Activated CD8-positive, alpha-beta T cell treated with anti-CD3 and anti-CD28 coated beads, Interleukin-2, amount 10 ng/mL, durations not matched to agents 7 days and 5 days (primary cell): ENCODE measurements around the gene IL17REL. TPM values are rescaled to one million over a fixed set of nuclear protein-coding genes. Genes with fewer than 3 reads are reported as not detected.

ENCODE experiments used
- ATAC-seq: fragments of 150-1000 bp; cut with Tn5 transposase; one replicate; pipeline ENCODE4 v1.10.0; 2021; ENCODE audit warnings: moderate library complexity
- CTCF ChIA-PET: fragments of 350-600 bp; sonication (Branson Sonifier 250); formaldehyde crosslinking; loops from one replicate; lab custom pipeline; 2021; ENCODE audit warnings: antibody characterized with exemption; lab: Charles Lee
- POLR2A ChIA-PET: fragments of 350-600 bp; sonication (Branson Sonifier 250); formaldehyde crosslinking; loops from one replicate; lab custom pipeline; 2021; ENCODE audit warnings: antibody characterized with exemption; lab: Charles Lee
- DNase-seq: peaks from one replicate; pipeline ENCODE4 v3.0.0-alpha.2; 2020
- H3K27ac Mint-ChIP-seq: one replicate; pipeline ENCODE4 v1.8.0; 2021; ENCODE audit warnings: mild to moderate bottlenecking, mixed read lengths
- H3K27me3 Mint-ChIP-seq: one replicate; pipeline ENCODE4 v1.8.0; 2021; ENCODE audit warnings: low read depth, mixed read lengths
- H3K36me3 Mint-ChIP-seq: one replicate; pipeline ENCODE4 v1.8.0; 2021; ENCODE audit warnings: low read depth, mixed read lengths
- H3K4me1 Mint-ChIP-seq: one replicate; pipeline ENCODE4 v1.8.0; 2021; ENCODE audit warnings: low read depth, mixed read lengths
- H3K4me3 Mint-ChIP-seq: one replicate; pipeline ENCODE4 v1.8.0; 2021; ENCODE audit warnings: mild to moderate bottlenecking, mixed read lengths
- H3K9me3 Mint-ChIP-seq: one replicate; pipeline ENCODE4 v1.8.0; 2022; ENCODE audit warnings: mixed read lengths; ENCODE audit not compliant: insufficient read depth
- total RNA-seq, 2 experiments: library from RNA; stranded (reverse); gene quantifications; one replicate each; pipeline ENCODE4 v1.2.3, GENCODE V29; 2021

IL17REL gene
- not detected for total RNA-seq

DNA sequence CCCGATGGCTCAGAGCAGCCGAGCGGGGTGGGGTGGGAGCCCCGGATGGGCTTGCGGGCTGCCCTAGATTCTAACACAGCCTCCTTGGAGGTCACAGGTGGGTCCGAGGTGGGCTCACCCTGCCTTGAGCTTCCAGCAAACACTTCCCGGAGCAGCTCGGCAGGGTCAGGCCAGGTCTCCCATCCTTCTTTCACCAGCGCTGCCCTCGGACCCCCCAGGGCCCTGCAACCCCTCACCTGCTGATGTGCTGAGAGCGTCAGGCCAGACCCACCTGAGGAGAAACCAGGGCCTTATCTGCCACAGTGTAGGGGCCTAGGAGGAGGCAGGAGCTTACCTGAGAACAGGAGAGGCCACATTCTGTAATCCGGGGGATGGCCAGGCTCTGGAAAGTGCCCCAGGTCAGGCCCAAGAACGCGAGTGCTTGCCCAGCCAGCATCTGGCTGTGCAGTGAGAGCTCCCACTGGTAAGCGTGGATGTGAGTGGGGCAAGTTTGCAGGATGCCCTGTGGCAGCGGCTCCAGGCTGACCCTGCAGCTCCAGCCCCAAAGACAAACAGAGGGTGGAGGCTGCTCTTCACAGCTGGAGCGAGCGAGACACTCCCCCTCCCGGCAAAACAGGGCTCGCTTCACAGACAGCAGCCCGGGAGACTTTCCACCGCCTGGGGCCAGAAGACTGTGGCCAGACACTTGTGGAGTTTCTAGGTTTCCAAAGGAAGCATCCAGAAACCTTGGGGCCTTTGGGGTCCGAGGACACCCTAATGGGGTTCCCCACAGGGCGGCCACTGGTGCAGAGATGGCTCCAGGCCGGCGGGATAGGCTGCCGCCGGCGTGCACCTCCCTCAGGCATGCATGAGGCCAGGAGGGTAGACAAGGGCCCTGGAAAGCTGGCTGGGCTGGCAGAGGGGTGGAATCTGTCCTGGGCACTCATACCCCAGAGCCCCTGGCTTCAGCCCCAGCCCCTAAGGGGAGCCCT lies at the start of gene IL17REL:
Gene IL17REL, minus strand, starts transcription at position 555 of the 971 bp plus-strand sequence. Its CDS starts 119 bp downstream, at position 436.
- peaks cover 14% of the 10 kb centered on the region for H3K27me3 Mint-ChIP-seq
- ATAC-seq: no peak
- no peak within 1 kb of the TSS for H3K27ac Mint-ChIP-seq
- no peak within 1 kb of the TSS for H3K4me3 Mint-ChIP-seq
- POLR2A ChIA-PET: no interaction called here
- H3K4me1 Mint-ChIP-seq: peaks cover 21% of the 10 kb centered on the region
- no peaks in the 10 kb centered on the region for H3K9me3 Mint-ChIP-seq
- no peaks in the 10 kb centered on the region for H3K36me3 Mint-ChIP-seq
- CTCF ChIA-PET: interaction anchor here (1.1 to 1.4 kb wide), 2 partner anchors 18 to 82 kb away, joined by 3 to 4 read pairs; no protein-coding TSS in a partner anchor
- DNase-seq: no peak

GRCh38 chr22:50061824-50062355 lies 49.3 kb upstream of the IL17REL start:
- ATAC-seq: no peak
- Mint-ChIP-seq H3K4me1 (no peaks in the 10 kb centered on the region), H3K9me3 (no peaks in the 10 kb centered on the region), H3K27ac (no peak overlapping the region), H3K4me3 (no peak overlapping the region), H3K36me3 (no peaks in the 10 kb centered on the region), H3K27me3 (peaks cover 8% of the 10 kb centered on the region)
- ChIA-PET POLR2A (no interaction called here), CTCF (no interaction called here)
- no peak for DNase-seq

- no peak for ATAC-seq
- POLR2A ChIA-PET: no interaction called here
- no peaks in the 10 kb centered on the region for H3K4me1 Mint-ChIP-seq
- H3K36me3 Mint-ChIP-seq: no peaks in the 10 kb centered on the region
- CTCF ChIA-PET: no interaction called here
- DNase-seq: no peak
- H3K27ac Mint-ChIP-seq: no peak overlapping the region
- H3K9me3 Mint-ChIP-seq: no peaks in the 10 kb centered on the region
- no peak overlapping the region for H3K4me3 Mint-ChIP-seq
- peaks cover 9% of the 10 kb centered on the region for H3K27me3 Mint-ChIP-seq
These were observed 48.7 kb upstream of the IL17REL start for GRCh38 chr22:50061141-50061823.

DNA sequence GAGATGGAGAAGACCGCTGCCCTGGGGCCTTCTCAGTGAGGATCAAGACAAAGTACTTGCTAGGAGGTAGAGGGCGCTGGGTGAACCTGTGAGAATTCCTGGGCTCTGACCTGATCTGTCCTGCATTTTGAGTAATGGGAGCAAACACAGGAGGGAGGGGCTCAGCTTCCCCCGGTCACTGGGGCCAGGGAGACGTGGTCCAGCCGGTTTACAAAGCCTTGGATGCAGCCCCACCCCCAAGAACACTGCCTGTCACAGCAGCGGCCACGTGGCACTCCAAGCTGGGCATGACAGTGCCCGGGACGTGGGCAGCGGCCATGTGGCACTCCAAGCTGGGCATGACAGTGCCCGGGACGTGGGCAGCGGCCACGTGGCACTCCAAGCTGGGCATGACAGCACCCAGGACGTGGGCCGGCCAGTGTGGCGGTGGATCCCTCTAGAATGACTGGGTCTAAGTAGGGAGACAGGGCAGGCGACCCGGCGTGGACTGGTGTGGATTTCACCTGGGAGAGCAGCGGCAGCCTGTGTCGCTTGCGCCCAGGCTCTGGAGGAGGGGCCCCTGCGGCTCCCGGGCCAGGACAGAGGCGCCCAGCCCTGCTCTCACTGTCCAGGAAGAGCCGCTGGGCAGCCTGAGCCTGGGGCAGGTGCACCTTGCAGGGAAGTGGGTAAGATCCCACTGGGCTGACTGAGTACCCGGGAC lies 48.0 kb upstream of the IL17REL start:
- ATAC-seq (no peak), DNase-seq (no peak)
- Mint-ChIP-seq H3K9me3 (no peaks in the 10 kb centered on the region), H3K36me3 (no peaks in the 10 kb centered on the region), H3K27me3 (peaks cover 9% of the 10 kb centered on the region), H3K4me3 (no peak overlapping the region), H3K27ac (no peak overlapping the region), H3K4me1 (no peaks in the 10 kb centered on the region)
- POLR2A ChIA-PET: no interaction called here
- CTCF ChIA-PET: no interaction called here

DNA sequence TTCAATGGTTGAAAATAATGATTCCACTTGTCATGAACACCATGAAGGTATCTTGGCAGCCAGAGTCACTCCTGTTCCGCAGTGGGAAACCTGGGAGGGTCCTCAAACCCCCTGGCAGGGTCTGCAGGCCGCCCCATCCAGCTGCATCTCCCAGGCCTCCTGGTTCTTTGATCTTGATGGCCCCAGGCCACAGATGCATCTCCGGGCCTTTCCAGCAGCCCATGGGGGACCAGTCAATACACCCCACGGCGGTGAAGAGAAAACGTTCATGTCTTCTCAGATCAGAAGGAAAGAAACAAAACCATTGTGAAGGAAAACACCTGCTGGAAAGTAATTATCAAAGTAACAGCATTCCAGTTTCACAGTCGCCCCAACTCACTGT lies 47.3 kb upstream of the IL17REL start:
- CTCF ChIA-PET: no interaction called here
- Mint-ChIP-seq H3K27ac (no peak overlapping the region), H3K9me3 (no peaks in the 10 kb centered on the region), H3K36me3 (no peaks in the 10 kb centered on the region), H3K27me3 (peaks cover 9% of the 10 kb centered on the region), H3K4me3 (no peak overlapping the region), H3K4me1 (no peaks in the 10 kb centered on the region)
- POLR2A ChIA-PET: interaction anchor here (0.6 kb wide), 1 partner anchor 53 kb away, joined by 4 read pairs; no protein-coding TSS in a partner anchor
- DNase-seq (no peak), ATAC-seq (no peak)

DNA sequence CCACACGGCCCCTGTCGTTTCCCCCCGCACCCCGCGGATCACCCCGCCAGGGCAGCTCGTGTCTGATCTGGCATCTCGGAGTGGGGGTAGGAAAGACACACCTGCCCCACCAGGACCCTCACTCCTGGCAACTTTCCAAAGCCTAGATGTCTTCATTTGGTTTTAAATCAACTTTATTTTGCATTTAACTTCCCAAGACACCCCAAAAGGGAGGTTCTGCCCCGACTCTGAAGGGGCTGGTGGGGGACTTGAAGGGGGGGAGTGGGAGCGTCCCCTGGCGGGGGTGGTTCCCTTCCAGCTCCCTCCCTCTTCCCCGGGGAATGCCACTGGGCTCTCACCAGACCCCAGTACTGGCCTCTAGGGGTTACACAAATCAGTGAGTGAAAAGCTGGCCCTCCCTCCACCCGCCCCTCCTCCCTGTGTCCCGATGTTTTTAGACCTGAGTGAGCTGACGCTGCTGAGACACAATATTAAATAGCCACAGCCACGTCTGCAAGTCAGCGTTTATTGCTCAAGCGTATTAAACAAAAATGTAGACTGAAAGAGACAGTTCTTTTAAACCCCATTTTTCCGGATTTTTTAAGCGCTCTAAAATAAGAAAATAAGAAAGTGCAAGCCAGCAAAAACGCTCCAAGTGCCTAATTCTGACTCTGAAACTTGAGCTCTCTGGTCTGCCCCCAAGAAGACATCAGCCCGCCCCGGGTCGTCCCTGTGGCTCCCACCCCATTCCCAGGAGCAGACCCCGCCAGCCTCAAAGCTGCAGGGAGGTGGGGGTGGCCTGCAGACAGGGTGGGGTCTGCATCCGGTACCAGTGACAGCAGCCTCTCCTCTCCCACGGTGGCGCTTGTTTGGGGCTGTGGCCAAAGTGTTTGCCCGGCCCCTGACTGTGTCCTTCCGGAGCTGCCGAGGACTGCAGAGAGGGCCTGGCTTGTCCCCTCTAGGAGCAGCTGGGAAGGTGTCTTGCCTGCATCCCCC lies 46.6 kb upstream of the IL17REL start:
- no peaks in the 10 kb centered on the region for H3K36me3 Mint-ChIP-seq
- POLR2A ChIA-PET: interaction anchor here (0.6 kb wide), 1 partner anchor 53 kb away, joined by 4 read pairs; no protein-coding TSS in a partner anchor
- H3K27me3 Mint-ChIP-seq: peaks cover 9% of the 10 kb centered on the region
- DNase-seq: no peak
- no peak overlapping the region for H3K4me3 Mint-ChIP-seq
- H3K4me1 Mint-ChIP-seq: no peaks in the 10 kb centered on the region
- CTCF ChIA-PET: no interaction called here
- ATAC-seq: no peak
- no peaks in the 10 kb centered on the region for H3K9me3 Mint-ChIP-seq
- H3K27ac Mint-ChIP-seq: no peak overlapping the region

DNA sequence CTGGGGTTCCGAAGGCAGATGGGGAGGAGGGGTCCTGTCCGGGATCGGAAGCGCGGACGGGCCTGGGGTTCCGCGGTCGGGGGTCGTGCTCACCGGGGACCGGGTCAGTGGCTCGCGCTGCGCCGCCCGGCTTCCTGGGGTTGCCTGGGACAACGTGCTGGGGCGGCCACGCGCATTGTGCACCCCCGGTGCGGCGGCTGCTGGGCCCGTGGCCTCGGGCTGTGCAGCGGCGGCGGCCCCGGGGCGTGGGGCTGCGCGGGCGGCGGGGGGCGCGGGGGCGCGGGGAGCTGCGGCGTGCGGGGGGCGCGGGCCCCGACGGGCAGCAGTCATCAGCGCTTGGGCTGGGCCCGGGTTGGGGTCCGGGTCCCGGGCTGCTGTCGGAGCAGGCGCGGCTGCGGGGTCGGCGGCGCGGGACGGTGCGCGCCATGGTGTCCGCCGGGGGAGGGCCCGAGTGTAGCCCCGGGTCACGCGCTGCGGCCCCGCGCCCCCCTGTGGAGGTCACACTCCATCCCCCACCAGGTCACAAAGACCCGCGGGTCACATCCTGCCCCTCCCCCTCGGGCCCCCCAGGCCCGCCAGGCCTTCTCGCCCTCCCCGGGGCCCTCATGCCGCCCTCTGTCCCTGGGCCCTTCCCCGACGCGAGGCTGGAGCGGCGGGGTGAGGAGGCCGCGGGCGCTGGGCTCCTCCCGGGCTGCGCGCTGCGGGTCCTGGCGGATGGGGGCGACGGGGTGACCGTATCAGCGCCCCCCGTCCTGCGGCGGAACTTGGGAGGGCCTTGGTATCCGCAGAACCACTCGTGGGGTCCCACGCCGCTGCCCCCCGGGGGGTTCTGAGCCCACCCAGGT lies 45.7 kb upstream of the IL17REL start, which contains the start of gene TTLL8:
Gene TTLL8, minus strand, starts transcription at position 238 of the 845 bp plus-strand sequence.
- ATAC-seq (no peak), DNase-seq (no peak)
- Mint-ChIP-seq H3K27me3 (peaks cover 13% of the 10 kb centered on the region), H3K9me3 (peaks cover 5% of the 10 kb centered on the region), H3K4me1 (no peaks in the 10 kb centered on the region), H3K36me3 (no peaks in the 10 kb centered on the region), H3K27ac (no peak within 1 kb of the TSS), H3K4me3 (no peak within 1 kb of the TSS)
- ChIA-PET POLR2A (no interaction called here), CTCF (no interaction called here)

GRCh38 chr22:50057278-50058060 lies 44.9 kb upstream of the IL17REL start:
- Mint-ChIP-seq H3K27ac (no peak overlapping the region), H3K4me3 (no peak overlapping the region), H3K27me3 (peaks cover 13% of the 10 kb centered on the region), H3K36me3 (no peaks in the 10 kb centered on the region), H3K9me3 (peaks cover 5% of the 10 kb centered on the region), H3K4me1 (no peaks in the 10 kb centered on the region)
- POLR2A ChIA-PET: no interaction called here
- ATAC-seq (no peak), DNase-seq (no peak)
- CTCF ChIA-PET: no interaction called here

DNA sequence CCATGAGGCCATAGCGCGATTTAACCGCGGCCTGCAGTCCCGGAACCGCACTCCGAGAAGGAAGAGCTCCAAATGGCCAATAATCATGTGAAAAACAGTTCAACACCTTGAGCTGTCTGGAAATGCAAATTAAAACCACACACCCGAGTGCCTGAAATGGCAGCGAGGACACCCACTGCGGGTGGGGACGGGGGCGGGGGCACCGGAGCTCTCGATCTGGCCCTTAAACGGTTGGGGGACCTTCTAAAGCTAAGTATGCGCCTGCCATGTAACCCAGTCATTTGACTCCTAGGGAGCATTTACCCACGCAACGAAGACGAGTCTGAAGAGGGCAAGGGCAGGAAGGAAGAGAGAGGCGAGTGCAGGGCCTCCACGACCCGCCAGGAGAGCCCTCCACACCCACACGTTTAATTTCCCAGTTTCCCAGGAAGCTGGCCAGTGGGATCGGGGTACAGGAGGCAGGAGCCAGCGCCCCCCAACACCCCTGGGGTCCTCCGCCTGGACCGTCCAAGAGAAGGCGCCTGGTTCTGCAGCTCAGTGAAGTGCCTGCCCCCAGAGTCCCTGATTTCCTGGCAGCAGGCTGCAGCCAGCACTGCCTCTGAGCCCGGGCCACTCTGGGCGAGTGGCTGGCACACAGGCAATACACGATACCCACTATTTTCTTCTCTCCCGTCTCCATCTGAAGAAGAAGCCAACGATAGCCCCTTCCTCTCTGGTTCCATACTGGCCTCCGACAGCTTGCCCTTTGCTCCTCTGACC lies 43.8 kb upstream of the IL17REL start:
- CTCF ChIA-PET: no interaction called here

More for the DNA sequence above, 43.8 kb upstream of the IL17REL start:
- POLR2A ChIA-PET: no interaction called here
- Mint-ChIP-seq H3K4me3 (no peak overlapping the region), H3K27ac (no peak overlapping the region), H3K9me3 (peaks cover 5% of the 10 kb centered on the region), H3K27me3 (peaks cover 17% of the 10 kb centered on the region), H3K36me3 (no peaks in the 10 kb centered on the region), H3K4me1 (no peaks in the 10 kb centered on the region)
- no peak for DNase-seq
- ATAC-seq: no peak
